Suprapubic skin (tissue), 4 donors: ENCODE data around the gene CTNNA2. TPM values are rescaled to one million over a fixed set of nuclear protein-coding genes. Genes with fewer than 3 reads are reported as not detected.

ENCODE experiments used
- DNase-seq, 2 donors: peaks; one replicate each; pipeline ENCODE4 v3.0.0-alpha.2; 2019; ENCODE audit warnings: low spot score in 2 of 2
- H3K27ac ChIP-seq: fragments of 200-600 bp; sonication (generic); one replicate; pipeline ENCODE4 v1.5.1; 2019
- H3K27me3 ChIP-seq: fragments of 200-600 bp; sonication (generic); one replicate; pipeline ENCODE4 v1.5.1; 2019
- H3K36me3 ChIP-seq: fragments of 200-600 bp; sonication (generic); one replicate; pipeline ENCODE4 v1.5.1; 2019
- H3K4me1 ChIP-seq: fragments of 200-600 bp; sonication (generic); one replicate; pipeline ENCODE4 v1.5.1; 2019
- H3K4me3 ChIP-seq: fragments of 200-600 bp; sonication (generic); one replicate; pipeline ENCODE4 v1.5.1; 2019; ENCODE audit warnings: mild to moderate bottlenecking
- H3K9me3 ChIP-seq: fragments of 200-600 bp; sonication (generic); one replicate; pipeline ENCODE4 v1.5.1; 2019
- EP300 ChIP-seq: sonication (generic); formaldehyde crosslinking; IDR thresholded peaks from one replicate; pipeline ENCODE4 v1.6.1; 2017; ENCODE audit warnings: antibody characterized with exemption
- POLR2A ChIP-seq, 2 donors: fragments of 450-650 bp; IDR thresholded peaks; one replicate each; pipeline ENCODE4 v1.6.1; 2017; ENCODE audit warnings: antibody characterized with exemption in 2 of 2, mild to moderate bottlenecking in 2 of 2, moderate library complexity in 2 of 2
- POLR2AphosphoS5 ChIP-seq, 3 donors: sonication (generic); formaldehyde crosslinking; IDR thresholded peaks; one replicate each; pipeline ENCODE4 v1.6.1; 2017; ENCODE audit warnings: antibody characterized with exemption in 3 of 3
- WGBS: methylation state at CpG from one replicate; pipeline ENCODE4 v1.1.5; 2018; 5-methylcytosine and 5-hydroxymethylcytosine counted together
- total RNA-seq, 4 donors: library from RNA; depleted of rRNA; stranded (reverse); fragments of >200 nt; gene quantifications; one replicate each; pipeline ENCODE4 v1.1.0, GENCODE V29; 2016
- TF ChIP-seq, protein P1 (sequence below), 2 donors: fragments of 200-600 bp in 1 of 2; fragments of 450-650 bp in 1 of 2; sonication (generic) in 1 of 2; IDR thresholded peaks; one replicate each; pipeline ENCODE4 v1.5.1; 2016 to 2019; ENCODE audit warnings: antibody characterized with exemption in 2 of 2, mild to moderate bottlenecking in 1 of 2, moderate library complexity in 1 of 2

The CTNNA2 gene
- total RNA-seq, 4 donors from 2014 or later, result 0.15 to 0.21 TPM; not detected in 2

DNA sequence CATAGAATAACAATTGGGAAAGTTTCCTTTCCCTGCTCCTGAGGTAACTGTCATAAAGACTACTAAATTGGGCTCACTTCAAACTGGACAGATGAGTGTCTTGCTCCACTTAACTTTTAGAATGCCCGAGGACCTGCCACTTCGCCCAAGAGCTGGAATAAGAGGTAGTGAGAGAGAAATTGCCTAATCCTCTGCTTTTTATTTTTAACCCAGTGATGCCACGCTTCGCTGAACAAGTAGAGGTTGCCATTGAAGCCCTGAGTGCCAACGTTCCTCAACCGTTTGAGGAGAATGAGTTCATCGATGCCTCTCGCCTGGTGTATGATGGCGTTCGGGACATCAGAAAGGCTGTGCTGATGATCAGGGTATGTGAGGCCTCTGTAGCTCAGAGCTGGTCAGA is 1061.1 kb downstream of the CTNNA2 start:
- Histone ChIP-seq H3K27ac (no peak overlapping the region), H3K4me1 (no peaks in the 10 kb centered on the region), H3K36me3 (no peaks in the 10 kb centered on the region), H3K4me3 (no peak overlapping the region), H3K9me3 (no peaks in the 10 kb centered on the region), H3K27me3 (no peaks in the 10 kb centered on the region)
- WGBS, result 94% methylated on average over 10 of the region's 10 CpGs
- DNase-seq, result no peak
- no peak for TF ChIP-seq POLR2AphosphoS5 (IDR thresholded peaks at IDR 0.05)
- TF ChIP-seq EP300, result no peak
- TF ChIP-seq, protein P1, sequence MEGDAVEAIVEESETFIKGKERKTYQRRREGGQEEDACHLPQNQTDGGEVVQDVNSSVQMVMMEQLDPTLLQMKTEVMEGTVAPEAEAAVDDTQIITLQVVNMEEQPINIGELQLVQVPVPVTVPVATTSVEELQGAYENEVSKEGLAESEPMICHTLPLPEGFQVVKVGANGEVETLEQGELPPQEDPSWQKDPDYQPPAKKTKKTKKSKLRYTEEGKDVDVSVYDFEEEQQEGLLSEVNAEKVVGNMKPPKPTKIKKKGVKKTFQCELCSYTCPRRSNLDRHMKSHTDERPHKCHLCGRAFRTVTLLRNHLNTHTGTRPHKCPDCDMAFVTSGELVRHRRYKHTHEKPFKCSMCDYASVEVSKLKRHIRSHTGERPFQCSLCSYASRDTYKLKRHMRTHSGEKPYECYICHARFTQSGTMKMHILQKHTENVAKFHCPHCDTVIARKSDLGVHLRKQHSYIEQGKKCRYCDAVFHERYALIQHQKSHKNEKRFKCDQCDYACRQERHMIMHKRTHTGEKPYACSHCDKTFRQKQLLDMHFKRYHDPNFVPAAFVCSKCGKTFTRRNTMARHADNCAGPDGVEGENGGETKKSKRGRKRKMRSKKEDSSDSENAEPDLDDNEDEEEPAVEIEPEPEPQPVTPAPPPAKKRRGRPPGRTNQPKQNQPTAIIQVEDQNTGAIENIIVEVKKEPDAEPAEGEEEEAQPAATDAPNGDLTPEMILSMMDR (IDR thresholded peaks at IDR 0.05), result no peak
- TF ChIP-seq POLR2A (IDR thresholded peaks at IDR 0.05), result no peak

DNA sequence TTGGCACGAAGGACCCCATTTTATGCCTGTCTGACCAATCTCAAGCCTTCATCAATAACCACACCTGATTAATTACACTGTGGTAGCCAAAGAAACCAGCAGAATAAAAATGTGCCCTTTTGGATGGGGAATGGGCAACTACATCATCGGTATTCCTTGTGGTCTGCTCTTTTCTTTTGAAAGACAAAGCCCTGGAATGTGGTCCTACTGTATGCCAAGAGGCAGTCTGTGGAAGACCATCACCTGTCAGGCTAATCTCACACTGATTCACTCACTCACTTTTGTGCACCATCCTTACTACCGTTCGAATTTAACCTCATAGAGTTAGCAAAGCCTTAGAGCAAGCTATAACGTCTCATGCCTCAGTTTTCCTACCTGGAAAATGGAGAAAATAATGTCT is 1066.9 kb downstream of the CTNNA2 start:
- Histone ChIP-seq H3K4me3 (no peak overlapping the region), H3K36me3 (no peaks in the 10 kb centered on the region), H3K27me3 (no peaks in the 10 kb centered on the region), H3K27ac (no peak overlapping the region), H3K4me1 (no peaks in the 10 kb centered on the region), H3K9me3 (no peaks in the 10 kb centered on the region)
- 74% methylated on average over 5 of the region's 5 CpGs for WGBS
- DNase-seq, result no peak
- TF ChIP-seq POLR2A (IDR thresholded peaks at IDR 0.05) (no peak), EP300 (no peak), POLR2AphosphoS5 (IDR thresholded peaks at IDR 0.05) (no peak)
- TF ChIP-seq, protein P1 (IDR thresholded peaks at IDR 0.05), result no peak

- Histone ChIP-seq H3K9me3 (no peaks in the 10 kb centered on the region), H3K27me3 (no peaks in the 10 kb centered on the region), H3K36me3 (no peaks in the 10 kb centered on the region), H3K27ac (no peak overlapping the region), H3K4me1 (no peaks in the 10 kb centered on the region), H3K4me3 (no peak overlapping the region)
- 53% methylated on average over 2 of the region's 2 CpGs for WGBS
- TF ChIP-seq POLR2AphosphoS5 (IDR thresholded peaks at IDR 0.05) (no peak), EP300 (no peak), POLR2A (IDR thresholded peaks at IDR 0.05) (no peak)
- TF ChIP-seq, protein P1 (IDR thresholded peaks at IDR 0.05), result no peak
- no peak for DNase-seq
Measured at GRCh38 chr2:80591233-80591632, 1078.4 kb downstream of the CTNNA2 start.

DNA sequence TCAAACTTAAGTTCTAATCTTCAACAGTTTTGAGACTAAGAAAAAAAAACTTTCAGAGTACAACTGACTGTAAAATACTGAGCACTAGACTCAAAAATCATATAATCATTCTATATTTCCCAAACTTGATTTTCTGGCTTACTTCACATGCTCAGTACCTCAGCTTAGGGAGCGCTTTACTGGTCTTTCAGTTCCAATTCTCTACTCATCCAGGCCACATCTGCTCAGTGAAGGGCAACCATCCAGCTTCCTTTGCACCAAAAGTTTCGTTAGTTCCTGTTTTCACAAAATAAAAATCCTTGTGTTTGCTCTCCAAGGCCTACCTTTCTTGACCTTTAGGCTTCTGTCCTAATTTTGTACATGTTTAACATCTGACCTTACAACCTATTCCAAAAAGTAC is 1079.3 kb downstream of the CTNNA2 start:
- no peaks in the 10 kb centered on the region for H3K9me3 ChIP-seq
- no peak overlapping the region for H3K4me3 ChIP-seq
- H3K27ac ChIP-seq, result no peak overlapping the region
- DNase-seq, result no peak
- no peaks in the 10 kb centered on the region for H3K4me1 ChIP-seq
- WGBS, result 82% methylated on average over 2 of the region's 2 CpGs
- no peaks in the 10 kb centered on the region for H3K36me3 ChIP-seq
- TF ChIP-seq POLR2AphosphoS5 (IDR thresholded peaks at IDR 0.05) (no peak), EP300 (no peak), POLR2A (IDR thresholded peaks at IDR 0.05) (no peak)
- TF ChIP-seq, protein P1 (IDR thresholded peaks at IDR 0.05), result no peak
- no peaks in the 10 kb centered on the region for H3K27me3 ChIP-seq

DNA sequence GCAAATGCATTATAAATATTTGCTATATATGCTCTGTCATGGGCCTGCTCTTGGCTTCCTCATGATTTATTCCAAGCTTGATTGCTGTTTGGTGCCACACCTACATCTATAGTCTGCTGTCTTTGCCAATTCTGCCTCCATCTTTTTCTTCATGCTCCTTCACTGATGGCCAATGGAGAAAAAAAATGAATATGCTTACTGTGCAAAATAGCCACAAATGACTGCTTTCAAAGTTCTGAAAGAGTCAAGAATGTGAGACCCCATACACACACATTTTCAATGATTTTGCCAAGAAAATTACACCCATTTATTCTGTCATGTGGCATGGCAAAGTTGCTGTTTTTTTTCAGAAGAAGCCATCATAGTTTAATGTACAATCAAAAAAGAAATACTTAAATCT is 1097.3 kb downstream of the CTNNA2 start:
- H3K4me1 ChIP-seq, result no peaks in the 10 kb centered on the region
- TF ChIP-seq, protein P1 (IDR thresholded peaks at IDR 0.05), result no peak
- no peak for TF ChIP-seq POLR2AphosphoS5 (IDR thresholded peaks at IDR 0.05)
- no peak for TF ChIP-seq POLR2A (IDR thresholded peaks at IDR 0.05)
- TF ChIP-seq EP300, result no peak
- H3K36me3 ChIP-seq, result no peaks in the 10 kb centered on the region
- no peaks in the 10 kb centered on the region for H3K27me3 ChIP-seq
- no peak for DNase-seq
- no peak overlapping the region for H3K27ac ChIP-seq
- peaks cover 3% of the 10 kb centered on the region for H3K9me3 ChIP-seq
- no peak overlapping the region for H3K4me3 ChIP-seq
